ENCODE measurements around the gene ELOVL6.

DNA sequence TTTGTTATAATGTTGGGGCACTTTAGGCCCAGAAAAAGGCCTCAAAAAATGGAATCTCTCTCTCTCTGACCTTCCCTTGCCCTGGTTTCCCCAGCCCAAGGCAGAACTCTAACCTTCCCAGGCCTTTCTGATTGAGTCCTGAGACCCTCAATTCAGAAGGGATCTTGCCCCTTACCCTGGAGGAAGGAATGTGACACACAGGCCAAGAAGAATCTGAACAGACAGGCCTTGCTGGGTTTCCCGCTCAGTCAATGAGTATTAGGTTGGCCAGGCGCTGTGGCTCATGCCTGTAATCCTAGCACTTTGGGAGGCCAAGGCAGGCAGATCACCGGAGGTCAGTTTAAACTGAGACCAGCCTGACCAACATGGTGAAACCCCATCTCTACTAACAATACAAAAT is 27.6 kb downstream of the ELOVL6 start:
- TF ChIP-seq, protein P1, sequence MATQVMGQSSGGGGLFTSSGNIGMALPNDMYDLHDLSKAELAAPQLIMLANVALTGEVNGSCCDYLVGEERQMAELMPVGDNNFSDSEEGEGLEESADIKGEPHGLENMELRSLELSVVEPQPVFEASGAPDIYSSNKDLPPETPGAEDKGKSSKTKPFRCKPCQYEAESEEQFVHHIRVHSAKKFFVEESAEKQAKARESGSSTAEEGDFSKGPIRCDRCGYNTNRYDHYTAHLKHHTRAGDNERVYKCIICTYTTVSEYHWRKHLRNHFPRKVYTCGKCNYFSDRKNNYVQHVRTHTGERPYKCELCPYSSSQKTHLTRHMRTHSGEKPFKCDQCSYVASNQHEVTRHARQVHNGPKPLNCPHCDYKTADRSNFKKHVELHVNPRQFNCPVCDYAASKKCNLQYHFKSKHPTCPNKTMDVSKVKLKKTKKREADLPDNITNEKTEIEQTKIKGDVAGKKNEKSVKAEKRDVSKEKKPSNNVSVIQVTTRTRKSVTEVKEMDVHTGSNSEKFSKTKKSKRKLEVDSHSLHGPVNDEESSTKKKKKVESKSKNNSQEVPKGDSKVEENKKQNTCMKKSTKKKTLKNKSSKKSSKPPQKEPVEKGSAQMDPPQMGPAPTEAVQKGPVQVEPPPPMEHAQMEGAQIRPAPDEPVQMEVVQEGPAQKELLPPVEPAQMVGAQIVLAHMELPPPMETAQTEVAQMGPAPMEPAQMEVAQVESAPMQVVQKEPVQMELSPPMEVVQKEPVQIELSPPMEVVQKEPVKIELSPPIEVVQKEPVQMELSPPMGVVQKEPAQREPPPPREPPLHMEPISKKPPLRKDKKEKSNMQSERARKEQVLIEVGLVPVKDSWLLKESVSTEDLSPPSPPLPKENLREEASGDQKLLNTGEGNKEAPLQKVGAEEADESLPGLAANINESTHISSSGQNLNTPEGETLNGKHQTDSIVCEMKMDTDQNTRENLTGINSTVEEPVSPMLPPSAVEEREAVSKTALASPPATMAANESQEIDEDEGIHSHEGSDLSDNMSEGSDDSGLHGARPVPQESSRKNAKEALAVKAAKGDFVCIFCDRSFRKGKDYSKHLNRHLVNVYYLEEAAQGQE (IDR thresholded peaks at IDR 0.05): no peak
- TF ChIP-seq, protein P2, sequence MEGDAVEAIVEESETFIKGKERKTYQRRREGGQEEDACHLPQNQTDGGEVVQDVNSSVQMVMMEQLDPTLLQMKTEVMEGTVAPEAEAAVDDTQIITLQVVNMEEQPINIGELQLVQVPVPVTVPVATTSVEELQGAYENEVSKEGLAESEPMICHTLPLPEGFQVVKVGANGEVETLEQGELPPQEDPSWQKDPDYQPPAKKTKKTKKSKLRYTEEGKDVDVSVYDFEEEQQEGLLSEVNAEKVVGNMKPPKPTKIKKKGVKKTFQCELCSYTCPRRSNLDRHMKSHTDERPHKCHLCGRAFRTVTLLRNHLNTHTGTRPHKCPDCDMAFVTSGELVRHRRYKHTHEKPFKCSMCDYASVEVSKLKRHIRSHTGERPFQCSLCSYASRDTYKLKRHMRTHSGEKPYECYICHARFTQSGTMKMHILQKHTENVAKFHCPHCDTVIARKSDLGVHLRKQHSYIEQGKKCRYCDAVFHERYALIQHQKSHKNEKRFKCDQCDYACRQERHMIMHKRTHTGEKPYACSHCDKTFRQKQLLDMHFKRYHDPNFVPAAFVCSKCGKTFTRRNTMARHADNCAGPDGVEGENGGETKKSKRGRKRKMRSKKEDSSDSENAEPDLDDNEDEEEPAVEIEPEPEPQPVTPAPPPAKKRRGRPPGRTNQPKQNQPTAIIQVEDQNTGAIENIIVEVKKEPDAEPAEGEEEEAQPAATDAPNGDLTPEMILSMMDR (IDR thresholded peaks at IDR 0.05; ENCODE audit: low read depth, low read length, missing input control): no peak
- TF ChIP-seq, protein P3, sequence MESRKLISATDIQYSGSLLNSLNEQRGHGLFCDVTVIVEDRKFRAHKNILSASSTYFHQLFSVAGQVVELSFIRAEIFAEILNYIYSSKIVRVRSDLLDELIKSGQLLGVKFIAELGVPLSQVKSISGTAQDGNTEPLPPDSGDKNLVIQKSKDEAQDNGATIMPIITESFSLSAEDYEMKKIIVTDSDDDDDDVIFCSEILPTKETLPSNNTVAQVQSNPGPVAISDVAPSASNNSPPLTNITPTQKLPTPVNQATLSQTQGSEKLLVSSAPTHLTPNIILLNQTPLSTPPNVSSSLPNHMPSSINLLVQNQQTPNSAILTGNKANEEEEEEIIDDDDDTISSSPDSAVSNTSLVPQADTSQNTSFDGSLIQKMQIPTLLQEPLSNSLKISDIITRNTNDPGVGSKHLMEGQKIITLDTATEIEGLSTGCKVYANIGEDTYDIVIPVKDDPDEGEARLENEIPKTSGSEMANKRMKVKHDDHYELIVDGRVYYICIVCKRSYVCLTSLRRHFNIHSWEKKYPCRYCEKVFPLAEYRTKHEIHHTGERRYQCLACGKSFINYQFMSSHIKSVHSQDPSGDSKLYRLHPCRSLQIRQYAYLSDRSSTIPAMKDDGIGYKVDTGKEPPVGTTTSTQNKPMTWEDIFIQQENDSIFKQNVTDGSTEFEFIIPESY (IDR thresholded peaks at IDR 0.05): no peak
- TF ChIP-seq YY1 (IDR thresholded peaks at IDR 0.05): no peak
- TF ChIP-seq HNF4A (conservative IDR thresholded peaks at IDR 0.05): no peak
- TF ChIP-seq, protein P4, sequence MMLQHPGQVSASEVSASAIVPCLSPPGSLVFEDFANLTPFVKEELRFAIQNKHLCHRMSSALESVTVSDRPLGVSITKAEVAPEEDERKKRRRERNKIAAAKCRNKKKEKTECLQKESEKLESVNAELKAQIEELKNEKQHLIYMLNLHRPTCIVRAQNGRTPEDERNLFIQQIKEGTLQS (IDR thresholded peaks at IDR 0.05): no peak
- no peak for TF ChIP-seq FOXA1 (IDR thresholded peaks at IDR 0.05)
- no peak for TF ChIP-seq SP1 (IDR thresholded peaks at IDR 0.05)
- TF ChIP-seq RAD21 (IDR thresholded peaks at IDR 0.05): no peak
